B cell (primary cell): Measurements from ENCODE around the gene MAP3K19. TPM values are rescaled to one million over a fixed set of nuclear protein-coding genes. Genes with fewer than 3 reads are reported as not detected.

ENCODE experiments used
- ATAC-seq: fragments of 200-7000 bp; cut with Tn5 transposase; one replicate; pipeline ENCODE4 v1.10.0; 2021; ENCODE audit warnings: low read depth, mild to moderate bottlenecking, moderate number of reproducible peaks, moderate library complexity
- CTCF ChIA-PET: fragments of 350-600 bp; sonication (Branson Sonifier 250); formaldehyde crosslinking; loops from one replicate; lab custom pipeline; 2021; ENCODE audit warnings: antibody characterized with exemption, inconsistent platforms; lab: Charles Lee
- POLR2A ChIA-PET: fragments of 350-600 bp; sonication (Branson Sonifier 250); formaldehyde crosslinking; loops from one replicate; lab custom pipeline; 2021; ENCODE audit warnings: antibody characterized with exemption; lab: Charles Lee
- DNase-seq: peaks from one replicate; pipeline ENCODE4 v3.0.0; 2013
- H2AFZ ChIP-seq: 2 replicates; pipeline ENCODE4 v1.6.1; 2012; ENCODE audit warnings: mild to moderate bottlenecking, low read depth, low read length; ENCODE audit not compliant: insufficient read depth, poor library complexity, severe bottlenecking
- H3K27ac ChIP-seq, 2 donors: 1 replicate in 1 of 2; 2 replicates in 1 of 2; pipeline ENCODE4 v1.5.1; 2012 to 2013; ENCODE audit warnings: low read length in 2 of 2, mild to moderate bottlenecking in 2 of 2, moderate library complexity in 1 of 2
- H3K27me3 ChIP-seq, 4 experiments: fragments of 200-600 bp in 1 of 4; sonication (generic) in 1 of 4; replicated peaks in 1 of 4; 1 replicate in 2 of 4; 2 replicates in 2 of 4; pipeline versions ENCODE4 v1.6.1 to v1.7.0; 2013 to 2016; ENCODE audit warnings: low read length in 3 of 4, mild to moderate bottlenecking in 2 of 4, mixed read lengths in 1 of 4, moderate library complexity in 1 of 4; ENCODE audit not compliant: insufficient read depth in 4 of 4, control insufficient read depth in 3 of 4; ENCODE audit errors: control extremely low read depth in 1 of 4
- H3K36me3 ChIP-seq, 2 experiments: replicated peaks in 1 of 2; 1 replicate in 1 of 2; 2 replicates in 1 of 2; pipeline versions ENCODE4 v1.6.1 to v1.7.1; 2013; ENCODE audit warnings: low read length in 1 of 2; ENCODE audit not compliant: insufficient read depth in 2 of 2, control insufficient read depth in 1 of 2; ENCODE audit errors: control extremely low read depth in 1 of 2, extremely low read depth in 1 of 2
- H3K4me1 ChIP-seq, 2 donors: fragments of 200-600 bp in 1 of 2; sonication (generic) in 1 of 2; 1 replicate in 1 of 2; 2 replicates in 1 of 2; pipeline versions ENCODE4 v1.5.1 to v1.6.1; 2013 to 2017; ENCODE audit warnings: low read length in 2 of 2; ENCODE audit not compliant: control insufficient read depth in 2 of 2, insufficient read depth in 2 of 2
- H3K4me2 ChIP-seq: replicated peaks from 2 replicates; pipeline ENCODE3; 2012; ENCODE audit warnings: mild to moderate bottlenecking, low read depth, low read length; ENCODE audit not compliant: poor library complexity, severe bottlenecking
- H3K4me3 ChIP-seq, 5 experiments: fragments of 200-600 bp in 1 of 5; sonication (generic) in 1 of 5; 1 replicate in 3 of 5; 2 replicates in 2 of 5; pipeline versions ENCODE4 v1.5.1 to v1.7.0; 2011 to 2016; ENCODE audit warnings: low read length in 4 of 5, mild to moderate bottlenecking in 4 of 5, low read depth in 2 of 5, control low read depth in 1 of 5, moderate library complexity in 1 of 5; ENCODE audit not compliant: insufficient read depth in 1 of 5; ENCODE audit errors: control extremely low read depth in 1 of 5, extremely low read depth in 1 of 5
- H3K79me2 ChIP-seq: fragments of 200-600 bp; sonication (generic); one replicate; pipeline ENCODE4 v1.6.0; 2016; ENCODE audit warnings: low read length; ENCODE audit not compliant: control insufficient read depth, insufficient read depth
- H3K9ac ChIP-seq: fragments of 200-600 bp; sonication (generic); 2 replicates; pipeline ENCODE4 v1.6.1; 2017; ENCODE audit warnings: mild to moderate bottlenecking, low read length, moderate library complexity
- H3K9me3 ChIP-seq, 3 donors: one replicate each; pipeline versions ENCODE4 v1.6.1 to v1.7.1; 2013; ENCODE audit warnings: low read length in 2 of 3; ENCODE audit not compliant: control insufficient read depth in 2 of 3, insufficient read depth in 1 of 3; ENCODE audit errors: control extremely low read depth in 1 of 3
- H4K20me1 ChIP-seq: 2 replicates; pipeline ENCODE4 v1.6.0; 2012; ENCODE audit warnings: mild to moderate bottlenecking, low read length; ENCODE audit not compliant: insufficient read depth, control insufficient read depth, poor library complexity, severe bottlenecking
- H3K27ac Mint-ChIP-seq: one replicate; pipeline ENCODE4 v1.8.0; 2021; ENCODE audit warnings: mixed read lengths
- H3K27me3 Mint-ChIP-seq: one replicate; pipeline ENCODE4 v1.8.0; 2021; ENCODE audit warnings: mixed read lengths
- H3K4me1 Mint-ChIP-seq: one replicate; pipeline ENCODE4 v1.8.0; 2021; ENCODE audit warnings: mixed read lengths
- H3K4me3 Mint-ChIP-seq: one replicate; pipeline ENCODE4 v1.8.0; 2021; ENCODE audit warnings: mixed read lengths
- H3K9me3 Mint-ChIP-seq: one replicate; pipeline ENCODE4 v1.8.0; 2022; ENCODE audit warnings: mixed read lengths; ENCODE audit not compliant: insufficient read depth
- EZH2 ChIP-seq: IDR thresholded peaks from 2 replicates; pipeline ENCODE4 v1.6.1; 2012; ENCODE audit warnings: borderline replicate concordance, low read depth, mild to moderate bottlenecking, moderate library complexity, low read length; ENCODE audit not compliant: insufficient read depth, poor library complexity, severe bottlenecking
- WGBS: methylation state at CpG from one replicate; pipeline ENCODE4 v1.1.5; 2013; ENCODE audit warnings: missing lambda C conversion rate; ENCODE audit not compliant: insufficient coverage; 5-methylcytosine and 5-hydroxymethylcytosine counted together
- intact Hi-C: fragments of 100-400 bp; cut with micrococcal nuclease; formaldehyde crosslinking; loops from one replicate; pipeline ENCODE4 v1.10.0; 2022
- polyA plus RNA-seq: library from polyadenylated mRNA; depleted of rRNA; stranded (reverse); fragments of >200 nt; gene quantifications from 2 replicates; pipeline ENCODE4 v1.2.3, GENCODE V29; 2012
- total RNA-seq, 2 donors: library from RNA; stranded (reverse); fragments of 120-200 nt in 1 of 2; gene quantifications; 1 replicate in 1 of 2; 2 replicates in 1 of 2; pipeline versions ENCODE4 v1.2.3 to v1.2.4, GENCODE V29; 2013 to 2022
- TF ChIP-seq, protein P1 (sequence below): fragments of 200-600 bp; IDR thresholded peaks from one replicate; pipeline ENCODE4 v1.8.0; 2022; ENCODE audit warnings: antibody characterized with exemption, mild to moderate bottlenecking

MAP3K19 gene
- total and polyA plus RNA-seq, 2 donors (not counting 1 experiment from before 2014, with no cell fraction given), result 0.46 TPM; not detected in 1

DNA sequence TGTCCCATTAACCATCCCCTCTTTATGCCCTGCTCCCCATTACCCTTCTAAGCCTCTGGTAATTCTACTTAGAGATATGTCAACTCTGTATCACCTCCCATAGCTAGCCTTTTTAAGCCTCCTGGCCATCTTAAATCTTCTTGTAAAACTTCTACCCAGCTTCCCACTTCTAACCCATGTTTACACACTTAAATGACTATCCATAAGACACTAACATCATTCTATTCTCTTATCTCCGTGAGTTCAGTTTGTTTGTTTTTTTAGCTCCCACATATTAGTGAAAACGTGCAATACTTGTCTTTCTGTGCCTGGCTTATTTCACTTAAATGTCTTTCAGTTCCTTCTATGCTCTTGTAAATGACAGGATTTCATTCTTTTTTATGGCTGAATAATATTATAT is 47.3 kb upstream of the MAP3K19 start:
- ChIA-PET POLR2A (no interaction called here), CTCF (no interaction called here)
- Histone ChIP-seq H3K79me2 (no peaks in the 10 kb centered on the region), H3K9me3 (no peaks in the 10 kb centered on the region), H3K36me3 (peaks cover 5 to 28% of the 10 kb centered on the region in 2 experiments), H3K27ac (no peak overlapping the region), H3K4me2 (no peak overlapping the region), H3K9ac (no peak overlapping the region), H3K27me3 (no peaks in the 10 kb centered on the region), H3K4me3 (no peak overlapping the region), H4K20me1 (peaks cover 8% of the 10 kb centered on the region), H2AFZ (no peak overlapping the region), H3K4me1 (no peaks in the 10 kb centered on the region)
- DNase-seq (no peak), ATAC-seq (no peak)
- TF ChIP-seq, protein P1, sequence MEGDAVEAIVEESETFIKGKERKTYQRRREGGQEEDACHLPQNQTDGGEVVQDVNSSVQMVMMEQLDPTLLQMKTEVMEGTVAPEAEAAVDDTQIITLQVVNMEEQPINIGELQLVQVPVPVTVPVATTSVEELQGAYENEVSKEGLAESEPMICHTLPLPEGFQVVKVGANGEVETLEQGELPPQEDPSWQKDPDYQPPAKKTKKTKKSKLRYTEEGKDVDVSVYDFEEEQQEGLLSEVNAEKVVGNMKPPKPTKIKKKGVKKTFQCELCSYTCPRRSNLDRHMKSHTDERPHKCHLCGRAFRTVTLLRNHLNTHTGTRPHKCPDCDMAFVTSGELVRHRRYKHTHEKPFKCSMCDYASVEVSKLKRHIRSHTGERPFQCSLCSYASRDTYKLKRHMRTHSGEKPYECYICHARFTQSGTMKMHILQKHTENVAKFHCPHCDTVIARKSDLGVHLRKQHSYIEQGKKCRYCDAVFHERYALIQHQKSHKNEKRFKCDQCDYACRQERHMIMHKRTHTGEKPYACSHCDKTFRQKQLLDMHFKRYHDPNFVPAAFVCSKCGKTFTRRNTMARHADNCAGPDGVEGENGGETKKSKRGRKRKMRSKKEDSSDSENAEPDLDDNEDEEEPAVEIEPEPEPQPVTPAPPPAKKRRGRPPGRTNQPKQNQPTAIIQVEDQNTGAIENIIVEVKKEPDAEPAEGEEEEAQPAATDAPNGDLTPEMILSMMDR, result no peak
- TF ChIP-seq EZH2, result no peak
- peaks cover 1% of the 10 kb centered on the region for H3K9me3 Mint-ChIP-seq
- no peak overlapping the region for H3K27ac Mint-ChIP-seq
- H3K4me3 Mint-ChIP-seq, result no peak overlapping the region
- no peaks in the 10 kb centered on the region for H3K4me1 Mint-ChIP-seq
- no peaks in the 10 kb centered on the region for H3K27me3 Mint-ChIP-seq
- intact Hi-C loops, result no loop called here
- 88% methylated on average over 1 of the region's 2 CpGs for WGBS

DNA sequence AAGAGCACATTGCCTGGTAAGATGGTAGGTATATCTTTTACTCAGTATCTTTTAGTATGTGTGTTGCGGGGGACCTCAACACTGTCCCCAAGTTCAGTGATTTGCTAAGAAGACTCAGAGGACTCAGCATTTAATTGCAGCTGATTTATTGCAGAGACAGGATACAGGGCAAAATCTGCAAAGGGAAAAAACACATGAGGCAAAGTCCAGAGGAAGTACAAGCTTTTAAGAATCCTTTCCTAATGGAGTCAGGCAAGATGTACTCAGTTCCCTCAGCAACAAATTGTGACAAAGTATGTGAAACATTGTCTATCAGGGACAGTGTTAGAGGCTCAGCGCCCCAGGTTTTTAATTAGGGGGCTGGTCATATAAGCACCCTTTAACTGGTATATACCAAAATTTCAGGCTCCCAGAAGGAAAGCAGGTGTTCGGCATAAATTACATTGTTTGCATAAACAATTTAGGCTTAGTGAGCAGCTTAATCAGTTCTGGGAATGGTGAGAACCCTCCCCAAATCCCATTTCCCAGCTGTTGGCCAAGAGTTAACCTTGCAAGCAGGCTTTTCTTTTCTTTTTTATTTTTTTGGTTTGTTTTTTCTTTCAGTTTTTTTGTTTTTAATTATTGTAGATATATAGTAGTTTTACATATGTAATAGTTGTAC is 46.6 kb upstream of the MAP3K19 start:
- Mint-ChIP-seq H3K4me3 (no peak overlapping the region), H3K9me3 (peaks cover 3% of the 10 kb centered on the region), H3K4me1 (no peaks in the 10 kb centered on the region), H3K27ac (no peak overlapping the region), H3K27me3 (no peaks in the 10 kb centered on the region)
- no peak for ATAC-seq
- peaks cover 8% of the 10 kb centered on the region for H4K20me1 ChIP-seq
- peaks cover 0 to 3% (median 1%) of the 10 kb centered on the region in 3 donors for H3K9me3 ChIP-seq
- H3K27me3 ChIP-seq, result no peaks in the 10 kb centered on the region
- H3K4me2 ChIP-seq, result no peak overlapping the region
- no peak overlapping the region for H3K27ac ChIP-seq
- 100% methylated on average over 1 of the region's 3 CpGs for WGBS
- ChIA-PET CTCF (no interaction called here), POLR2A (interaction anchor here (0.5 kb wide), 1 partner anchor 19 kb away, joined by 3 read pairs; no protein-coding TSS in a partner anchor)
- intact Hi-C loops, result no loop called here
- no peak overlapping the region for H3K9ac ChIP-seq
- peaks cover 5 to 31% of the 10 kb centered on the region in 2 experiments for H3K36me3 ChIP-seq
- TF ChIP-seq EZH2, result no peak
- TF ChIP-seq, protein P1, result no peak
- H3K4me1 ChIP-seq, result no peaks in the 10 kb centered on the region
- no peak for DNase-seq
- no peak overlapping the region for H2AFZ ChIP-seq
- no peaks in the 10 kb centered on the region for H3K79me2 ChIP-seq
- no peak overlapping the region for H3K4me3 ChIP-seq
